ENCODE results near the gene GRM8.
A peak's percentile ranks its signal among the peaks of the same experiment; 100 is the strongest.
"Not testable (repeated sequence)": the region's sequence is repeated elsewhere in the genome, so short reads cannot be mapped to it uniquely, and the experiment has no call there.

Gene GRM8

DNA sequence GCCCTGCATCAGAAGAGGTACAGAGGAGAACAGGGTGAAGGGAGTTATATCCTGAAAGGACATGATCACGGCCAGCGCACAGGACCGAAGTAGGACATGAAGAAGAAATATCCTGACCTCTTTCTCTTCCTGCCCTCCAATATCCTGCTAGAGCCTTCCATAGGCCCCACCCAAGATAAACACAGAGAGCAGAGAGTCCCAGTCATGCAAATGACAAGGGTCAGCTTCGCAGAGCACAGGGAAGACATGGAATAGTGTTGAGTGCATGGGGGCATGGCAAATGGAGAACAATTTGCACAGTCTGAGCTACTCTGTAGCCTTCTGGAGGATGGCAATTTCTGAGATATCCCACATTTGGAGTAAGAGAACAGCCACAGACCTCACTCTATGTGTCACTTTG lies 371.4 kb downstream of the GRM8 start:
- Histone ChIP-seq H3K9me3 (ENCODE audit: control insufficient read depth, insufficient read depth, low read length) (no peaks in the 10 kb centered on the region), H3K36me3 (ENCODE audit: control insufficient read depth, low read length) (no peaks in the 10 kb centered on the region), H3K79me2 (ENCODE audit: control insufficient read depth, low read length) (no peaks in the 10 kb centered on the region), H3F3A (ENCODE audit: control insufficient read depth, insufficient read depth) (no peaks in the 10 kb centered on the region), H3K27me3 (ENCODE audit: control insufficient read depth, low read length) (no peaks in the 10 kb centered on the region), H3K4me3 (ENCODE audit: low read length) (no peak overlapping the region), H3K9me2 (replicated peaks; ENCODE audit: control insufficient read depth, low read length) (no peaks in the 10 kb centered on the region), H3K27ac (ENCODE audit: low read depth, low read length) (no peak overlapping the region), H3K4me1 (ENCODE audit: control insufficient read depth, low read length) (no peaks in the 10 kb centered on the region), H3K4me2 (ENCODE audit: low read length) (no peak overlapping the region), H4K20me1 (ENCODE audit: control insufficient read depth, insufficient read depth, low read depth, low read length) (no peaks in the 10 kb centered on the region)
- TF ChIP-seq EZH2phosphoT487 (IDR thresholded peaks at IDR 0.05; ENCODE audit: borderline replicate concordance, low read length) = no peak
- TF ChIP-seq, protein P1, sequence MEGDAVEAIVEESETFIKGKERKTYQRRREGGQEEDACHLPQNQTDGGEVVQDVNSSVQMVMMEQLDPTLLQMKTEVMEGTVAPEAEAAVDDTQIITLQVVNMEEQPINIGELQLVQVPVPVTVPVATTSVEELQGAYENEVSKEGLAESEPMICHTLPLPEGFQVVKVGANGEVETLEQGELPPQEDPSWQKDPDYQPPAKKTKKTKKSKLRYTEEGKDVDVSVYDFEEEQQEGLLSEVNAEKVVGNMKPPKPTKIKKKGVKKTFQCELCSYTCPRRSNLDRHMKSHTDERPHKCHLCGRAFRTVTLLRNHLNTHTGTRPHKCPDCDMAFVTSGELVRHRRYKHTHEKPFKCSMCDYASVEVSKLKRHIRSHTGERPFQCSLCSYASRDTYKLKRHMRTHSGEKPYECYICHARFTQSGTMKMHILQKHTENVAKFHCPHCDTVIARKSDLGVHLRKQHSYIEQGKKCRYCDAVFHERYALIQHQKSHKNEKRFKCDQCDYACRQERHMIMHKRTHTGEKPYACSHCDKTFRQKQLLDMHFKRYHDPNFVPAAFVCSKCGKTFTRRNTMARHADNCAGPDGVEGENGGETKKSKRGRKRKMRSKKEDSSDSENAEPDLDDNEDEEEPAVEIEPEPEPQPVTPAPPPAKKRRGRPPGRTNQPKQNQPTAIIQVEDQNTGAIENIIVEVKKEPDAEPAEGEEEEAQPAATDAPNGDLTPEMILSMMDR (IDR thresholded peaks at IDR 0.05; ENCODE audit: low read depth, low read length, poor library complexity, severe bottlenecking) = no peak

DNA sequence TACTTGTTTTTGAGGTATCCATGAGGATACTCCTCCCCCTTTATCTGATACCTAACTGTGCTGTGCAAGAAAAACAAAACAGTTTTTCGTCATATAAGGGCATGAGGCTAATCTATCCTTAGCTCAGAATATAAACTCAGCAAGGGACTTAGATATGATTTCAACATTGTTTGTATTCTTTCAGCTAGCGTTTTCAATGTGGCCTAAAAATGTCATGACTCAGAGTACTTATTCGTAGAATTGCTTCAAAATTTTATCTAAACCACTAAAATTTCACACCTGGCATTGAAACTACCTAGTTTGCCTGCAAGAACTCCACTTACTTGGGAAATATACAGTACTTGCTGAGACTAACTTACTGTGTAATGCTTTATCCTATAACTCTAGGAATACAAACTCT lies 376.2 kb downstream of the GRM8 start:
- not testable (repeated sequence) for H3K4me2 ChIP-seq (ENCODE audit: low read length); H3K27me3 ChIP-seq (ENCODE audit: control insufficient read depth, low read length); H3K79me2 ChIP-seq (ENCODE audit: control insufficient read depth, low read length); H3K9me3 ChIP-seq (ENCODE audit: control insufficient read depth, insufficient read depth, low read length); H3K4me1 ChIP-seq (ENCODE audit: control insufficient read depth, low read length); H4K20me1 ChIP-seq (ENCODE audit: control insufficient read depth, insufficient read depth, low read depth, low read length); H3K9me2 ChIP-seq (replicated peaks; ENCODE audit: control insufficient read depth, low read length); H3K4me3 ChIP-seq (ENCODE audit: low read length); H3K27ac ChIP-seq (ENCODE audit: low read depth, low read length); H3K36me3 ChIP-seq (ENCODE audit: control insufficient read depth, low read length); H3F3A ChIP-seq (ENCODE audit: control insufficient read depth, insufficient read depth)

DNA sequence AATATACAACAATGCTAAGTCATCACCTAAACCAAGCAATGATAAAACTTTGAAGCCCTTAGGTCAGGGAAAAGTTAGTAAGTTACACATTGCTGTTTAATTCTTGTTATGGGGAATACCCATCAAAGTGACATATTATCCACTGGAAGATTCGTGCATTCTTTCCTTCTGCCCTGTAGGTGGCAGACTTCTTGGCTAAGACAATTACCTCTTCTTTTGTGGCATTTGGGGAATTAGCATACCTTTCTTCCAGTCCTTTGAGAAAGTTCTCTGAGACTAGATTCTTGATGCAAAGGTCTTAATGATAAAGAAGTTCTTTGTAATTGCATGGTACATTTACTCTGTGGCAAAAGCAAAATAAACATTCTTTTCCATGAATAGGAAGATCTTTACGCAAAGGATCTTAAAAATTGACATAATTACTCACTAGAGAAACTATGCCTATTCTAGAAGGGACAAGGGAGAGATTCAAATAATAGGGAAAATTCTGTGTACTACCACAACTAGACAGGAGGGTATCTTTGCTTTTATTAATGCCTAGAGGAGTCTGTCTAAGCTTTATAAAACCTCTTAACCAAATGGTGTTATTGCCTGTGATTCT lies 395.9 kb downstream of the GRM8 start:
- H3K4me1 ChIP-seq (ENCODE audit: control insufficient read depth, low read length) = no peaks in the 10 kb centered on the region

DNA sequence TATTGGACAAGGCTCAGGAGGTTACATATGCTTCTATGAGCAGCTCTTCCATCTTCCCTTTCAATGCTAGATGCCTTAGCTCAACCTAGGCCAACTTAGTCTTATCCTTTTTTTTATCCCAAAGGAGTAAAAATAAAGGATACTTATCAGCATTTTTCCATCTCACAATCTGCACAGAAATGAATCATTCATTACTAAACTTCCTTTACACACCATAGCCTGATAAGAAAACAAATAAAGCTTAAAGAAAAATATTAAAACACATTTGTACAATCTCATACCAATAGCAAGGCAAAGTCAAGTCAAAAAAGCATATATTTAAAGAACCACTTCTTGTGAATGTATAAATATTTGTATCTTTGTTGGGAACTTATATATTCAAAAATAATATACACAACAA lies 407.4 kb downstream of the GRM8 start:
- no peak overlapping the region for H3K27ac ChIP-seq (ENCODE audit: low read depth, low read length)
- H3K9me2 ChIP-seq (replicated peaks; ENCODE audit: control insufficient read depth, low read length) = no peaks in the 10 kb centered on the region
- no peak overlapping the region for H3K4me2 ChIP-seq (ENCODE audit: low read length)
- H3K36me3 ChIP-seq (ENCODE audit: control insufficient read depth, low read length) = no peaks in the 10 kb centered on the region
- no peaks in the 10 kb centered on the region for H3K79me2 ChIP-seq (ENCODE audit: control insufficient read depth, low read length)
- no peaks in the 10 kb centered on the region for H3K4me1 ChIP-seq (ENCODE audit: control insufficient read depth, low read length)
- no peaks in the 10 kb centered on the region for H3F3A ChIP-seq (ENCODE audit: control insufficient read depth, insufficient read depth)
- no peaks in the 10 kb centered on the region for H4K20me1 ChIP-seq (ENCODE audit: control insufficient read depth, insufficient read depth, low read depth, low read length)
- no peak overlapping the region for H3K4me3 ChIP-seq (ENCODE audit: low read length)
- H3K27me3 ChIP-seq (ENCODE audit: control insufficient read depth, low read length) = no peaks in the 10 kb centered on the region
- TF ChIP-seq, protein P1 (IDR thresholded peaks at IDR 0.05; ENCODE audit: low read depth, low read length, poor library complexity, severe bottlenecking) = no peak
- no peak for TF ChIP-seq EZH2phosphoT487 (IDR thresholded peaks at IDR 0.05; ENCODE audit: borderline replicate concordance, low read length)
- no peaks in the 10 kb centered on the region for H3K9me3 ChIP-seq (ENCODE audit: control insufficient read depth, insufficient read depth, low read length)

More for the DNA sequence above, 395.9 kb downstream of the GRM8 start:
- Histone ChIP-seq H3K4me3 (ENCODE audit: low read length) (no peak overlapping the region), H3K4me2 (ENCODE audit: low read length) (no peak overlapping the region), H3K27me3 (ENCODE audit: control insufficient read depth, low read length) (no peaks in the 10 kb centered on the region), H4K20me1 (ENCODE audit: control insufficient read depth, insufficient read depth, low read depth, low read length) (no peaks in the 10 kb centered on the region), H3K9me2 (replicated peaks; ENCODE audit: control insufficient read depth, low read length) (no peaks in the 10 kb centered on the region), H3K79me2 (ENCODE audit: control insufficient read depth, low read length) (no peaks in the 10 kb centered on the region), H3K36me3 (ENCODE audit: control insufficient read depth, low read length) (no peaks in the 10 kb centered on the region), H3K9me3 (ENCODE audit: control insufficient read depth, insufficient read depth, low read length) (no peaks in the 10 kb centered on the region), H3F3A (ENCODE audit: control insufficient read depth, insufficient read depth) (no peaks in the 10 kb centered on the region), H3K27ac (ENCODE audit: low read depth, low read length) (no peak overlapping the region)
- TF ChIP-seq, protein P1 (IDR thresholded peaks at IDR 0.05; ENCODE audit: low read depth, low read length, poor library complexity, severe bottlenecking) = peak; percentile 90
- TF ChIP-seq EZH2phosphoT487 (IDR thresholded peaks at IDR 0.05; ENCODE audit: borderline replicate concordance, low read length) = no peak
